HL-60/S4 treated with retinoic acid at 250 ng/mL for 4 days and 3 days (cell line): ENCODE results near the gene TNRC6C.

Experiments used
- in situ Hi-C: fragments of 300-500 bp; cut with MboI; formaldehyde crosslinking; loops from 2 replicates; pipeline ENCODE4 v1.7.0; 2022; ENCODE audit warnings: low sequenced_read_pairs

TNRC6C gene

GRCh38 chr17:78148286-78149016, 189.9 kb downstream of the TNRC6C start:
- in situ Hi-C loops = no loop called here

GRCh38 chr17:78151514-78152008, 193.1 kb downstream of the TNRC6C start:
- in situ Hi-C loops = no loop called here

GRCh38 chr17:78154903-78155811, 196.7 kb downstream of the TNRC6C start:
- in situ Hi-C loops = no loop called here
